NCI-H2029 (cell line): Measurements from ENCODE around the gene MAEL.

ENCODE experiments used
- DNase-seq: peaks from one replicate; lab custom pipeline; 2025; lab: John Stamatoyannopoulos, UW

MAEL gene

DNA sequence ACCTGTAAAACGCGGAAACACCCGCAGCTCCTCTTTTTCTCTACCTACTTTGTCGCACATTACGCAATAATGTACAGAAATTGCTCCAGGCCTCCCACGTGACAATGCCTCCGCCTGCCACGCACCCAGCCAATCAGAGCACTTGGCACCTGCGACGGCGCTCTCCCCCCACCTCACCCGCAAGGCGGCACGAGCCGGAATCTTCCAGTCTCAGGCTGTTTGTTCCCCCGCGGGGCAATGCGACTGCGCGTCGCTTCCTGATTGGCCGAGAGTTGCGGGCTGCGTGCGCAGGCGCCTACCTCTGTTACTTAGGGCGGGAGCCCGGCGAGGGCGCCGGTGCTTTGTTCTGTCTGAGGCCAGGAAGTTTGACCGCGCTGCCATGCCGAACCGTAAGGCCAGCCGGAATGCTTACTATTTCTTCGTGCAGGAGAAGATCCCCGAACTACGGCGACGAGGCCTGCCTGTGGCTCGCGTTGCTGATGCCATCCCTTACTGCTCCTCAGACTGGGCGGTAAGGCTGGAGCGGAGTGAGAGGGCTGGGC is at the start of gene MAEL:
Gene MAEL, plus strand, starts transcription at position 307 of the 542 bp plus-strand sequence. Its CDS starts 73 bp downstream, at position 380.
- no peak for DNase-seq

GRCh38 chr1:166939741-166940375 is 49.2 kb upstream of the MAEL start:
- no peak for DNase-seq

GRCh38 chr1:166944186-166944967 is 44.7 kb upstream of the MAEL start:
- no peak for DNase-seq

DNA sequence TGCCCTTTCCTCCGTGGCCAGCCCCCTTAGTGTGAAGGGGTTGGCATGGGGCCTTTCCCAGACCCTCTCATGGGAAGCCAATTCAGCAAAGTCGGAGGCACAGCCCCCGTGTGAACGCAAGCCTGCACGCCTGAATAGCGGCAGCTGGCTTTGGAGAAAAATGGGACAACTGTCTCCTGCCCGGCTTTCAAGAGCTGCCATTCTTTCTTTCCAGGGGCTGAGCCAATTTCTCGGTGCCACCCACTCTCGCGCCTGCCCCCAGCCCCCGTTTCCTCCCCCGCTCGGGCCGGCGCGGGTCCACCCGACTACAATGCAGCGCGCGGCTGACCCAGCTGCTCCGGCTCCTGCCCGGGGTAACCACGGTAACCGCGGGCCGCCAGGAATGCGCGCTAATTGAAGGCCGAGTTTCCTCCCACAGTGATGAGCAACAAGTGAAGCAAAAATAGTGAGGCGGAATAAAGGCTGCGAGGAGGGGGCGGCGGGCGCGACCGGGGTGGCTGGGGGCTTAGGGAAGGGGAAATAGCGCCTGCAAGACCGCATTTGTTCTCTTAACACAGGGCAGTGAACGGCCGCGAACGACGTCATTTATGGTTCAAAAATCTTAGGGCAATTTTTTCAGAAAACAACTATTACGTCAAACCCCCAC is 41.6 kb upstream of the MAEL start:
- DNase-seq = peak; percentile 5

GRCh38 chr1:166948856-166949350 is 40.2 kb upstream of the MAEL start:
- no peak for DNase-seq

GRCh38 chr1:166950156-166950555 is 38.9 kb upstream of the MAEL start:
- no peak for DNase-seq

DNA sequence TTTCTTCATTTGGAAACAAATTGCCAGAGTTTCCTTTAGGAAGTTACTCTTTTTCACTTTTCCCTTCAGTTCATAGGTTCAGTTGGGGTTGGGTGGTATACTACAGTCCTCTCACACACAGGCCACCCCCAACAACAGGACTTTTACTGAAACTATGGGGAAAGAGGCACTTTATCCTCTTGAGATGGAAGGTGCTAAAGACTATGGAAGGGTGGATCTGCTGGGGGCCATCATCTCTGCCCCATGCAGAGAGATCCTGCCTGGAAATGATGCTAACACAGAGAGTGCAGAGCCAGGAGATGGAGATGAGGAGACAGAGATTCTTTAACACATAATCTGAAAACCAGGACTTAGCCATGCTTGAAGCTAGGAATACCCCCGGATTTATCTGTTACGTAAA is 38.0 kb upstream of the MAEL start:
- DNase-seq = no peak

GRCh38 chr1:166952002-166952746 is 36.9 kb upstream of the MAEL start:
- DNase-seq = no peak

DNA sequence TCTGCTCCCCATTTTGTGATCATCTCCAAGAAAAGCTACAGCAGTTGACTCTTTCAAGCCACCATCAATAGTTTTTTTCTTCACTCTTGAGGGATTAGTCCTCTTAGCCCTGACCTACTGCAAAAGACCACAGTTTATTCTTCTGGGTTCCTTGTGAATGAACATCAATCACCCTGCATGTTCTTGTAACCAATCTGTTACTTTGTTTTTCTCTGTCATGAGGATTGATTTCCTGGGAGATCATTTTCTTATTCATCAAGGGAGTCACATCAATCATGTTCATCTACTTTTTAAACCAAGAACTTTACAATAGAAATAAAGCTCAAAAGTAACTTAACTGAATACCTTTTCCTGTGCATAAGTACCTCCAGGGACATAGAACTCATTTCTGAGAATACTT is 35.6 kb upstream of the MAEL start:
- DNase-seq = no peak

GRCh38 chr1:166956057-166956850 is 32.8 kb upstream of the MAEL start:
- no peak for DNase-seq

DNA sequence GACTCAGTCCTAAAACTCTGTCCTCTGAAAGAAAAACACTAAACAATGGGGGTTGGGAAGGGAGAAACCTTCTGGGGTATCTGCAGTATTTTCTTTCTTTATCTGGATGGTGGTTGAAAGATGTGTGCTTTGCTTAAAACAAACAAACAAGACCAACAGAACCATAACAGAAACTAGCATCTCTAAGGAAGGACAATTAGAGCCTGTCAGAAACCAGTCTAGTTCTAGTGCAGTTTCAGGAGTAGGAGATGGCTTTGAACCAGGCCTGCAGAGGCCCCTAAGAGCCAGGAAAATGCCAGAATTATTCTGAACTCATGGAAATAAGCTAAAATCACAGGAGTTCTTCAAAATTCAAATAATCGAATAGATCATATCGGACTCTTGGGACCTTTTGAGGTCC is 32.2 kb upstream of the MAEL start:
- no peak for DNase-seq

- no peak for DNase-seq
Observed at GRCh38 chr1:166960858-166961474, 28.1 kb upstream of the MAEL start.

DNA sequence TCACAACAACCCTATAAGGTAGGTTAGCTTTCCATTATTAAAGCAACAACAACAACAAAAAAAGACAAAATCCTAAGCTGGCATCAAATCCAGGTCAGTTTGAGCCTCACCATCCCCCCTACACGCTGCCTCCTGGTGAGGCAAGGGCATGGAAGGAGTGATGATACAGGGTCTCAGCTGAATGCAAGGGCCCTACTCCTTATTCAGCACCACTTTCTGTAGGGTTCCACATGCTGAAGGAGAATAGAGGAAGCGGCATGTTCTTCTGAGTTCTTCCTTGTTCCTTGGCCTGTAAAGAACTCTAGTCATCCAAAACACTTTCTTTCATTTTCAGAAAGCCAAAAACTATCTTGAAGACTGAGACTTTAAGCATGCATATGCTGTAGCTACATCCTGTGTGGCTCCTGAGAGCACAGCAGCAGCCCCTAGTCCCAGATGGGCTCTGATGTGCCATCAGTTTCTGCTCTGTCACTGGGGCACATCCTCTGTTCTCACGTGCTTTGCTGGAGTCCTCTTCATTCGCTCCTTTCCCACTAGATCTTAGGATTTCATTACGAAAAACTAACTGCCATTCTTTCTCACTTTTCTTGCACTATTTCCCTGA is 19.9 kb upstream of the MAEL start:
- DNase-seq = no peak

DNA sequence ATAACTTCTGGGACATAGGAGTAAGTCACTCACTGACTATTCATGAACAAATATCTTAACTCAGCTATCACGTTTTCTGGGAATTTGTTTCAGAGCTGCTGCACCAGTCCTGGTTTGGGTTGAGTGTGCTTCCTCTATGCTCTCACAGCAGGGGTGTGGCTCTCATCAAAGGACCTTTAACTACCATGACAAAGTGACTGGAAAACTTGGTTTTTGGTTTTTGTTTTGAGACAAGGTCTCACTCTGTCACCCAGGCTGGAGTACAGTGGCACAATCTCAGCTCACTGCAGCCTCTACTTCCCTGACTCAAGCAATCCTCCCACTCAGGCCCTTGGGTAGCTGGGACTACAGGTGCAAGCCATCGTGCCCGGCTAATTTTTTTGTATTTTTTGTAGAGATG is 17.8 kb upstream of the MAEL start:
- DNase-seq = no peak

- DNase-seq = no peak
Observed at GRCh38 chr1:166972193-166972592, 16.9 kb upstream of the MAEL start.

- no peak for DNase-seq
Observed at GRCh38 chr1:166972826-166973225, 16.3 kb upstream of the MAEL start.

GRCh38 chr1:166974647-166975345 is 14.3 kb upstream of the MAEL start:
- DNase-seq = no peak

GRCh38 chr1:166975361-166976129 is 13.5 kb upstream of the MAEL start, which contains the start of gene ILDR2:
TSS of gene ILDR2 (minus strand) at chr1:166975540. CDS start at chr1:166975268, 272 bp downstream.
- DNase-seq = no peak

DNA sequence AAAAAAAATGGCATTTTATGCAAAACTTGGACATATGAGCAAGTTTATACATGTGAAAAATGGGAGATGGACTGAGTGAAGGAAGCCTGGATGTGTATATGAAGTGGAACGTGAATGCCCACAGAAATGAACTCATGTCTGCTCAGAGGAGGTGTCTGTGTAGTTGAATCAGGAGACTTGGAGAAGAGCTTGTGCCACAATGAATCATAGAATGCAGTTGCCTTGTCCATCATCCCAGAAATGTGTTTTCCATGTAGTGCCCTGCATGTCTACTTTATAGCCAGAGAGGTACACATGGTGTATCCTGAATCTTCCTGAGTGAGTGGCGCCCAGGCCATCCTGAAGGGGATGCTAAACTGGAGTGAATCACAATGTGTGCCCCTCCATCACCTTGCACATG is 11.1 kb upstream of the MAEL start:
- no peak for DNase-seq
